Tibial artery (tissue), 4 donors: ENCODE results near the gene ADCK1.
"Not testable (repeated sequence)": the region's sequence is repeated elsewhere in the genome, so short reads cannot be mapped to it uniquely, and the experiment has no call there.

Experiments used
- DNase-seq, 2 donors: peaks; one replicate each; pipeline ENCODE4 v3.0.0-alpha.2; 2019
- H3K27ac ChIP-seq, 2 donors: fragments of 200-600 bp; sonication (generic) in 1 of 2; 1 replicate in 1 of 2; 2 replicates in 1 of 2; pipeline ENCODE4 v1.5.1; 2018 to 2019; ENCODE audit warnings: mild to moderate bottlenecking in 1 of 2
- H3K27me3 ChIP-seq, 2 donors: fragments of 200-600 bp; sonication (generic) in 1 of 2; one replicate each; pipeline versions ENCODE4 v1.5.1 to v1.6.0; 2016 to 2019
- H3K36me3 ChIP-seq, 3 donors: fragments of 200-600 bp; sonication (generic) in 2 of 3; one replicate each; pipeline ENCODE4 v1.5.1; 2016 to 2019; ENCODE audit warnings: mild to moderate bottlenecking in 2 of 3
- H3K4me1 ChIP-seq, 4 donors: fragments of 200-600 bp; sonication (generic) in 2 of 4; 1 replicate in 3 of 4; 2 replicates in 1 of 4; pipeline ENCODE4 v1.5.1; 2016 to 2019
- H3K4me3 ChIP-seq, 2 donors: fragments of 200-600 bp; sonication (generic) in 1 of 2; 1 replicate in 1 of 2; 2 replicates in 1 of 2; pipeline ENCODE4 v1.5.1; 2018 to 2019; ENCODE audit warnings: mild to moderate bottlenecking in 2 of 2
- H3K9me3 ChIP-seq, 3 donors: fragments of 200-600 bp; sonication (generic) in 1 of 3; one replicate each; pipeline ENCODE4 v1.5.1; 2016 to 2019
- CTCF ChIP-seq, 2 experiments: fragments of 200-600 bp in 1 of 2; fragments of 450-650 bp in 1 of 2; IDR thresholded peaks; one replicate each; pipeline ENCODE4 v1.5.1; 2017 to 2019; ENCODE audit warnings: antibody characterized with exemption in 2 of 2, mild to moderate bottlenecking in 1 of 2, moderate library complexity in 1 of 2
- intact Hi-C: fragments of 100-400 bp; cut with DNase I; formaldehyde crosslinking; loops from one replicate; pipeline ENCODE4 v1.15.0; 2023; ENCODE audit warnings: low total_unique reads

The ADCK1 gene

GRCh38 chr14:77882636-77883035 lies 82.7 kb downstream of the ADCK1 start:
- Histone ChIP-seq H3K27ac (no peak overlapping the region), H3K36me3 (peaks cover under 1 to 9% (median 1%) of the 10 kb centered on the region in 3 donors), H3K4me3 (no peak overlapping the region), H3K9me3 (no peaks in the 10 kb centered on the region), H3K4me1 (peaks cover 0 to 4% (median 0%) of the 10 kb centered on the region in 4 donors), H3K27me3 (no peaks in the 10 kb centered on the region)
- no peak for TF ChIP-seq CTCF (IDR thresholded peaks at IDR 0.05)
- intact Hi-C loops, result no loop called here
- peak in 1 of 2 donors; percentile 37 for DNase-seq

- intact Hi-C loops, result no loop called here
- no peak for DNase-seq
- peaks cover 0 to 4% (median 0%) of the 10 kb centered on the region in 4 donors for H3K4me1 ChIP-seq
These were observed 83.4 kb downstream of the ADCK1 start for GRCh38 chr14:77883131-77883846.

DNA sequence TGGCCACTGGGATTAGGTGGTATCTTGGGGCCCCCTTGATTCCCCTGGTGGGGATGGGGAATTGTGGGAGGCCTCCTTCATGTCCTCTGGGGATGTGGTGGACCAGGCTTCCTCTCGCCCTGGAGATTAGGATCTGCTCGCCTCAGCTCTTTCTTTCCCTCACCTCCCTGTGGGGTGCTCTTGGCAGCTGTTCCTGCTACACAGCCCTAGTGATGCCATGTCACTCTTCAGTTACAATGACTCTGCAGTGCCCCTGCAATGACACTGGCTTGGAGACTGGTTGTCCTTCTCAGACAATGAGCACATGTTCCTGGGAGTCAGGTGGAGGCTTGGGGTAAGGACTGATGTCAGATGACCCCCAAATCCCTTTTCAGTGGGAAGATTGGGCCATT lies 83.9 kb downstream of the ADCK1 start:
- Histone ChIP-seq H3K4me3 (no peak overlapping the region), H3K4me1 (peaks cover 0 to 4% (median 0%) of the 10 kb centered on the region in 4 donors), H3K27me3 (no peaks in the 10 kb centered on the region), H3K9me3 (no peaks in the 10 kb centered on the region), H3K36me3 (peaks cover 9 to 15% (median 13%) of the 10 kb centered on the region in 3 donors), H3K27ac (no peak overlapping the region)
- no peak for DNase-seq
- no peak for TF ChIP-seq CTCF (IDR thresholded peaks at IDR 0.05)
- intact Hi-C loops, result no loop called here

More at GRCh38 chr14:77883131-77883846, 83.4 kb downstream of the ADCK1 start:
- Histone ChIP-seq H3K9me3 (no peaks in the 10 kb centered on the region), H3K27me3 (no peaks in the 10 kb centered on the region), H3K27ac (no peak overlapping the region), H3K4me3 (no peak overlapping the region), H3K36me3 (peaks cover 6 to 15% (median 8%) of the 10 kb centered on the region in 3 donors)
- no peak for TF ChIP-seq CTCF (IDR thresholded peaks at IDR 0.05)

DNA sequence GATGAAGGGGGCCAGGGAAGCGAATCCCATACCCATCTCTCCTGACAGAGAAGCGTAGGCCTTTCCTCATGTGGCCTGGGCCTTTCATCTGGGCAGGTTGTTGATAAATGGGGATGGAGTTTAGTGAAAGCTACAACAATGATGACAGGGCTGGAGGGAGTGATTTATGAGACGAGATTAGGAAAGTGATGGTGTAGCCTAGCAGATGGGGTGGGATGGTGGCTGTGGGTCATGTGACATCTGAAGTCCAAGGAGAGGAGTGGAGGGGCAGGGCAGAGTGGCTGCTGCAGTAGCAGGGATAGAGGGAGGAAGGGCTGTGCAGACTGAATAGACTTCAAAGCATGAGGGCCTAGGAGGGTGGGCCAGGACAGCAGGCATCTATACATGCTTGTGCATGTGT lies 85.5 kb downstream of the ADCK1 start:
- intact Hi-C loops, result no loop called here
- no peak for DNase-seq
- no peak overlapping the region for H3K4me3 ChIP-seq
- no peak for TF ChIP-seq CTCF (IDR thresholded peaks at IDR 0.05)
- no peaks in the 10 kb centered on the region for H3K9me3 ChIP-seq
- H3K27me3 ChIP-seq, result no peaks in the 10 kb centered on the region
- H3K4me1 ChIP-seq, result peaks cover 0 to 4% (median 0%) of the 10 kb centered on the region in 4 donors
- H3K27ac ChIP-seq, result no peak overlapping the region
- H3K36me3 ChIP-seq, result peaks cover 11 to 15% (median 14%) of the 10 kb centered on the region in 3 donors

DNA sequence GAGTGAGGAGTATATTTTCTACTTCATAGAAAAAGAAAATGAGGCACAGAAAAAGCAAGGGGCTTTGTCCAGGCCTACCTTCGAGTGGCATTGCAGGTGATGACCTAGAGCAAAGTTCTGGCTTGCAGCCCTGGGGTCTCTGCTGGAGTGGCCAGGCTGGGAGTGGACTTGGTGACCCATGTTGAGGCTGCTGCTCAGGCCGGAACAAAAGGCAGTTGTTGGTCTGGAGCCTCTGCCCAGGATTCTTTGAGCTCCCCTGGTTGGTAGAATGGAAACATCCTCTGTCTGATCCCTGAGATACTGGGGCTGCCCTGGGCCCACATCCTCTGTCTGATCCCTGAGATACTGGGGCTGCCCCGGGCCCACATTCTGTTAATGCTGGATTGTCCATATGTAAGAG lies 86.1 kb downstream of the ADCK1 start:
- no peak for TF ChIP-seq CTCF (IDR thresholded peaks at IDR 0.05)
- H3K4me3 ChIP-seq, result no peak overlapping the region
- H3K36me3 ChIP-seq, result peaks cover 11 to 15% (median 14%) of the 10 kb centered on the region in 3 donors
- H3K9me3 ChIP-seq, result no peaks in the 10 kb centered on the region
- H3K27me3 ChIP-seq, result no peaks in the 10 kb centered on the region
- H3K27ac ChIP-seq, result no peak overlapping the region
- H3K4me1 ChIP-seq, result peaks cover 0 to 4% (median 0%) of the 10 kb centered on the region in 4 donors
- no peak for DNase-seq
- intact Hi-C loops, result no loop called here

GRCh38 chr14:77888903-77889302 lies 89.0 kb downstream of the ADCK1 start:
- H3K27me3 ChIP-seq, H3K4me3 ChIP-seq, H3K4me1 ChIP-seq, H3K9me3 ChIP-seq, intact Hi-C loops, DNase-seq, H3K27ac ChIP-seq: not testable (repeated sequence)
- peaks cover 11 to 15% (median 14%) of the 10 kb centered on the region in 3 donors for H3K36me3 ChIP-seq
